T-helper 22 cell (primary cell): ENCODE measurements around the gene DDX39A.
A peak's percentile ranks its signal among the peaks of the same experiment; 100 is the strongest.

Experiments used
- DNase-seq: peaks from one replicate; pipeline ENCODE4 v3.0.0-alpha.2; 2020; ENCODE audit warnings: low read depth

Gene DDX39A

GRCh38 chr19:14363183-14364097 lies 55.7 kb downstream of the DDX39A start:
- peak; percentile 25 for DNase-seq

- DNase-seq = no peak
Measured at GRCh38 chr19:14361824-14362223, 57.3 kb downstream of the DDX39A start.
